Measurements from ENCODE around the gene CHGA. TPM values are rescaled to one million over a fixed set of nuclear protein-coding genes. Genes with fewer than 3 reads are reported as not detected.
A peak's percentile ranks its signal among the peaks of the same experiment; 100 is the strongest.

CHGA gene
- total RNA-seq, 1 experiment from 2014 or later, result 0.17 TPM

DNA sequence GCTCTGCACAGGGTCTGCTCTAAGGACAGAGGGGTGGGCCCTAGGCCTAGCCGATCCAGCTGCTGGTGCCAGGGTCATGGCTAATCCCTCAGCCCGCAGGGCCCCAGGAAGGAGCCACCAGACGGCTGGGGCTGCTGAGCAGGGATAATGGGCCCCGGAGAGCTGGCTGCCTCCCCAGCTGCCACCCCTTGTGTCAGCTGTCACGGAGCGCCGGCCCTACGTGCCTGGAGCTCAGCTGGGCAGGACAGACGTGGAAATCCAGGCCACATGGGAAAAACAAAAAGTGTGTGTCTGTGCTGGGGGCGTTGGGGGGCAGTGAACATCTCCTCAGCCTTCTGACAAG lies 36.2 kb downstream of the CHGA start:
- CTCF ChIA-PET, result no interaction called here
- intact Hi-C loops (cut with micrococcal nuclease; ENCODE audit: unreplicated experiment), result no loop called here
- Mint-ChIP-seq H3K27me3 (ENCODE audit: unreplicated experiment) (no peaks in the 10 kb centered on the region), H3K36me3 (ENCODE audit: insufficient read depth, unreplicated experiment) (peaks cover 2% of the 10 kb centered on the region), H3K9me3 (ENCODE audit: low read depth, unreplicated experiment) (no peaks in the 10 kb centered on the region), H3K27ac (ENCODE audit: unreplicated experiment) (no peak overlapping the region), H3K4me3 (ENCODE audit: low read depth, unreplicated experiment) (no peak overlapping the region), H3K4me1 (ENCODE audit: low read depth, unreplicated experiment) (peaks cover 9% of the 10 kb centered on the region)
- no peak for DNase-seq
- no TSS peak for BruUV-seq (replicated peaks)
- TF ChIP-seq, protein P1, sequence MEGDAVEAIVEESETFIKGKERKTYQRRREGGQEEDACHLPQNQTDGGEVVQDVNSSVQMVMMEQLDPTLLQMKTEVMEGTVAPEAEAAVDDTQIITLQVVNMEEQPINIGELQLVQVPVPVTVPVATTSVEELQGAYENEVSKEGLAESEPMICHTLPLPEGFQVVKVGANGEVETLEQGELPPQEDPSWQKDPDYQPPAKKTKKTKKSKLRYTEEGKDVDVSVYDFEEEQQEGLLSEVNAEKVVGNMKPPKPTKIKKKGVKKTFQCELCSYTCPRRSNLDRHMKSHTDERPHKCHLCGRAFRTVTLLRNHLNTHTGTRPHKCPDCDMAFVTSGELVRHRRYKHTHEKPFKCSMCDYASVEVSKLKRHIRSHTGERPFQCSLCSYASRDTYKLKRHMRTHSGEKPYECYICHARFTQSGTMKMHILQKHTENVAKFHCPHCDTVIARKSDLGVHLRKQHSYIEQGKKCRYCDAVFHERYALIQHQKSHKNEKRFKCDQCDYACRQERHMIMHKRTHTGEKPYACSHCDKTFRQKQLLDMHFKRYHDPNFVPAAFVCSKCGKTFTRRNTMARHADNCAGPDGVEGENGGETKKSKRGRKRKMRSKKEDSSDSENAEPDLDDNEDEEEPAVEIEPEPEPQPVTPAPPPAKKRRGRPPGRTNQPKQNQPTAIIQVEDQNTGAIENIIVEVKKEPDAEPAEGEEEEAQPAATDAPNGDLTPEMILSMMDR (IDR thresholded peaks at IDR 0.05; ENCODE audit: unreplicated experiment), result no peak

- no TSS peak for BruUV-seq (replicated peaks)
- CTCF ChIA-PET, result no interaction called here
- DNase-seq, result no peak
These were observed 37.1 kb downstream of the CHGA start for GRCh38 chr14:92959761-92960680.

GRCh38 chr14:92960706-92961566 lies 38.0 kb downstream of the CHGA start:
- intact Hi-C loops (cut with micrococcal nuclease; ENCODE audit: unreplicated experiment), result no loop called here

More at GRCh38 chr14:92959761-92960680, 37.1 kb downstream of the CHGA start:
- H3K9me3 Mint-ChIP-seq (ENCODE audit: low read depth, unreplicated experiment), result no peaks in the 10 kb centered on the region
- no peak overlapping the region for H3K27ac Mint-ChIP-seq (ENCODE audit: unreplicated experiment)
- TF ChIP-seq, protein P1 (IDR thresholded peaks at IDR 0.05; ENCODE audit: unreplicated experiment), result no peak
- no peak overlapping the region for H3K4me3 Mint-ChIP-seq (ENCODE audit: low read depth, unreplicated experiment)
- H3K27me3 Mint-ChIP-seq (ENCODE audit: unreplicated experiment), result no peaks in the 10 kb centered on the region
- no peaks in the 10 kb centered on the region for H3K36me3 Mint-ChIP-seq (ENCODE audit: insufficient read depth, unreplicated experiment)
- intact Hi-C loops (cut with micrococcal nuclease; ENCODE audit: unreplicated experiment), result no loop called here
- peaks cover 16% of the 10 kb centered on the region for H3K4me1 Mint-ChIP-seq (ENCODE audit: low read depth, unreplicated experiment)

GRCh38 chr14:92961567-92961855 lies 38.6 kb downstream of the CHGA start:
- intact Hi-C loops (cut with micrococcal nuclease; ENCODE audit: unreplicated experiment), result no loop called here
- peaks cover 20% of the 10 kb centered on the region for H3K4me1 Mint-ChIP-seq (ENCODE audit: low read depth, unreplicated experiment)
- no peak overlapping the region for H3K4me3 Mint-ChIP-seq (ENCODE audit: low read depth, unreplicated experiment)
- TF ChIP-seq, protein P1 (IDR thresholded peaks at IDR 0.05; ENCODE audit: unreplicated experiment), result no peak
- DNase-seq, result no peak
- no peaks in the 10 kb centered on the region for H3K36me3 Mint-ChIP-seq (ENCODE audit: insufficient read depth, unreplicated experiment)
- no peaks in the 10 kb centered on the region for H3K9me3 Mint-ChIP-seq (ENCODE audit: low read depth, unreplicated experiment)
- H3K27ac Mint-ChIP-seq (ENCODE audit: unreplicated experiment), result no peak overlapping the region
- CTCF ChIA-PET, result no interaction called here
- no peaks in the 10 kb centered on the region for H3K27me3 Mint-ChIP-seq (ENCODE audit: unreplicated experiment)
- no TSS peak for BruUV-seq (replicated peaks)

More at GRCh38 chr14:92960706-92961566, 38.0 kb downstream of the CHGA start:
- no TSS peak for BruUV-seq (replicated peaks)
- Mint-ChIP-seq H3K4me3 (ENCODE audit: low read depth, unreplicated experiment) (no peak overlapping the region), H3K27ac (ENCODE audit: unreplicated experiment) (no peak overlapping the region), H3K27me3 (ENCODE audit: unreplicated experiment) (no peaks in the 10 kb centered on the region), H3K4me1 (ENCODE audit: low read depth, unreplicated experiment) (peaks cover 20% of the 10 kb centered on the region), H3K36me3 (ENCODE audit: insufficient read depth, unreplicated experiment) (no peaks in the 10 kb centered on the region), H3K9me3 (ENCODE audit: low read depth, unreplicated experiment) (no peaks in the 10 kb centered on the region)
- DNase-seq, result peak; percentile 16
- CTCF ChIA-PET, result no interaction called here
- TF ChIP-seq, protein P1 (IDR thresholded peaks at IDR 0.05; ENCODE audit: unreplicated experiment), result no peak
